Esophagus muscularis mucosa (tissue), 3 donors: Measurements from ENCODE around the gene TRIM46.

Experiments used
- CTCF ChIP-seq, 3 experiments: fragments of 200-600 bp in 2 of 3; fragments of 450-650 bp in 1 of 3; sonication (generic) in 2 of 3; IDR thresholded peaks; one replicate each; pipeline ENCODE4 v1.5.1; 2017 to 2019; ENCODE audit warnings: antibody characterized with exemption in 3 of 3, mild to moderate bottlenecking in 2 of 3, moderate library complexity in 1 of 3
- EP300 ChIP-seq: sonication (generic); formaldehyde crosslinking; IDR thresholded peaks from one replicate; pipeline ENCODE4 v1.6.1; 2017; ENCODE audit warnings: antibody characterized with exemption

GRCh38 chr1:155226188-155226909 is 52.7 kb downstream of the TRIM46 start:
- TF ChIP-seq EP300 (no peak), CTCF (IDR thresholded peaks at IDR 0.05) (peak; percentile 52 to 74 (median 59))
